Measurements from ENCODE around the gene CORO7.

GRCh38 chr16:4366016-4366415 is 50.4 kb downstream of the CORO7 start:
- no peak for TF ChIP-seq POLR2AphosphoS5 (IDR thresholded peaks at IDR 0.05; ENCODE audit: low read depth, low read length)
- no peak for TF ChIP-seq REST (IDR thresholded peaks at IDR 0.05; ENCODE audit: insufficient read depth in 1 of 2, low read depth in 2 of 2, low read length in 2 of 2)
- no peak for TF ChIP-seq SIN3A (IDR thresholded peaks at IDR 0.05; ENCODE audit: borderline replicate concordance, insufficient read depth, low read length)

Data from PFSK-1 (cell line).